GM19438 (cell line): ENCODE data around the gene TBCC.
A peak's percentile ranks its signal among the peaks of the same experiment; 100 is the strongest.

Experiments used
- ATAC-seq: cut with Tn5 transposase; IDR thresholded peaks from one replicate; pipeline ENCODE4 v1.9.1; 2021; ENCODE audit warnings: low read depth; ENCODE audit not compliant: unreplicated experiment

Gene TBCC

GRCh38 chr6:42774201-42774600 lies 28.3 kb upstream of the TBCC start:
- ATAC-seq: no peak

GRCh38 chr6:42771741-42772100 lies 25.8 kb upstream of the TBCC start:
- no peak for ATAC-seq

DNA sequence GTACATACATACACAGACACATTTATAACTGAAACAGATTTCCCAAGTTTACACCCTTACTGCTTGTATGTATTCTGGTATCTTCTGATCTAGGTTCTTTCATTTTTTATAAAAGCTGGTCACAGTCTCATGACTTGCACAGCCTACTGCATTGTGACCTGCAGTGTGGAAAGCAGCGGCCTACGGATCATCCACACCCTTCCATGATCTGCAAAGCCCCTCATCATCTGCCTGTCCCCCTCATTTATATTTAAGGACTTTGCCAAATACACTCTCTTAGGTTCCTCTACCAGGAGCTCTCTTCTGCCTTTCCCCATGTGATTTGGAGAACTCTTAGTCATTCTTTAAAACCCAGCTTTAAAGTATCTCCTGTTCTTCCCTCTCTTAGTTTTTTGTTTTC lies 23.9 kb upstream of the TBCC start:
- no peak for ATAC-seq

GRCh38 chr6:42769051-42769450 lies 23.1 kb upstream of the TBCC start:
- no peak for ATAC-seq

- ATAC-seq: no peak
Measured at GRCh38 chr6:42766163-42766670, 20.3 kb upstream of the TBCC start.

GRCh38 chr6:42764911-42765648 lies 19.2 kb upstream of the TBCC start:
- ATAC-seq: no peak

- ATAC-seq: no peak
Measured at GRCh38 chr6:42762950-42763349, 17.0 kb upstream of the TBCC start.

DNA sequence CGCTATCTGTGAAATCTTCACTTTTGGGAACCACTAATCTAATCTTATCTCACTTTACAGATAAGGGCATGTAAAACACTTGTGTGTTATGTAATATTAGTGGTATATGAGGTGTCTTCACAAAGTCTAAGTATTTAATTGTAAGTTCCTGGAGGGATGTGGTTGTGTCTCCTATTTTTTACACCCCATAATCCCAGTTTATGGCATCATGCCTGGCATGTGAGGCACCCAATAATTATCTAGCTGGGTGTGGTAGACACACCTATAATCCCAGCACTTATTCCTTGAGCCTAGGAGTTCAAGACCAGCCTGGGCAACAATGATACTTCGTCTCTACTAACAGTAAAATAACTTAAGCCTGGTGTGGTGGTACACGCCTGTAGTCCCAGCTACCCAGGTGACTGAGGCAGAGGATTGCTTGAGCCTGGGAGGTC lies 16.5 kb upstream of the TBCC start:
- no peak for ATAC-seq

DNA sequence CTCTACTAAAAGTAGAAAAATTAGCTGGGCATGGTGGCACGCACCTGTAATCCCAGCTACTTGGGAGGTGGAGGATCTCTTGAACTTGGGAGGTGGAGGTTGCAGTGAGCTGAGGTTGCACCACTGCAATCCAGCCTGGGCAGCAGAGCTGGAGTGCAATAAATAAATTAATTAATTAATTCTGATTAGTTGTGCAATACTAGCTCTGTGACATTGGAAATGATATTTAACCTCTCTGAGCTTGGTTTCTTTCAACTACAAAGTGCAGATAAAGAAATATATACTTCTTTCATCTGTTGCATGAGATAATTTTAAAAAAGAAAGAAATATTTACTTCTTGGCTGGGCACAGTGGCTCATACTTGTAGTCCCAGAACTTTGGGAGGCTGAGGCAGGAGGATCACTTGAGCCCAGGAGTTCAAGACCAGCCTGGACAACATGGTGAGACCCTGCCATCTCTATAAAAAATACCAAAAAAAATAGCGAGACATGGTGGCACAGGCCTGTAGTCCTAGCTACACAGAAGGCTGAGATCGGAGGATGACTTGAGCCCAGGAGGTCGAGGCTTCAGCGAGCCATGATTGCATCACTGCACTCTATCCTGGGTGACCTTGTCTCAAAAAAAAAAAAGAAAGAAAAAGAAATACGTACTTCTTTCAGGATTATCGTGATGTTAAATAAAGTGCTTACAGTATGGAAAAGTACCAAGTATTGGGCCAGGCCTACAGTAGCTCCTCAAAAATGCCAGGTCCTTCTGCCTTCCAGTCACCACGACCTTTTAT lies 15.6 kb upstream of the TBCC start:
- no peak for ATAC-seq

GRCh38 chr6:42758756-42759430 lies 13.0 kb upstream of the TBCC start:
- ATAC-seq: no peak

- no peak for ATAC-seq
Measured at GRCh38 chr6:42756722-42757121, 10.8 kb upstream of the TBCC start.

- no peak for ATAC-seq
Measured at GRCh38 chr6:42754759-42755158, 8.9 kb upstream of the TBCC start.

GRCh38 chr6:42751055-42751454 lies 5.2 kb upstream of the TBCC start:
- no peak for ATAC-seq

- ATAC-seq: no peak
Measured at GRCh38 chr6:42748203-42748898, 2.4 kb upstream of the TBCC start.

DNA sequence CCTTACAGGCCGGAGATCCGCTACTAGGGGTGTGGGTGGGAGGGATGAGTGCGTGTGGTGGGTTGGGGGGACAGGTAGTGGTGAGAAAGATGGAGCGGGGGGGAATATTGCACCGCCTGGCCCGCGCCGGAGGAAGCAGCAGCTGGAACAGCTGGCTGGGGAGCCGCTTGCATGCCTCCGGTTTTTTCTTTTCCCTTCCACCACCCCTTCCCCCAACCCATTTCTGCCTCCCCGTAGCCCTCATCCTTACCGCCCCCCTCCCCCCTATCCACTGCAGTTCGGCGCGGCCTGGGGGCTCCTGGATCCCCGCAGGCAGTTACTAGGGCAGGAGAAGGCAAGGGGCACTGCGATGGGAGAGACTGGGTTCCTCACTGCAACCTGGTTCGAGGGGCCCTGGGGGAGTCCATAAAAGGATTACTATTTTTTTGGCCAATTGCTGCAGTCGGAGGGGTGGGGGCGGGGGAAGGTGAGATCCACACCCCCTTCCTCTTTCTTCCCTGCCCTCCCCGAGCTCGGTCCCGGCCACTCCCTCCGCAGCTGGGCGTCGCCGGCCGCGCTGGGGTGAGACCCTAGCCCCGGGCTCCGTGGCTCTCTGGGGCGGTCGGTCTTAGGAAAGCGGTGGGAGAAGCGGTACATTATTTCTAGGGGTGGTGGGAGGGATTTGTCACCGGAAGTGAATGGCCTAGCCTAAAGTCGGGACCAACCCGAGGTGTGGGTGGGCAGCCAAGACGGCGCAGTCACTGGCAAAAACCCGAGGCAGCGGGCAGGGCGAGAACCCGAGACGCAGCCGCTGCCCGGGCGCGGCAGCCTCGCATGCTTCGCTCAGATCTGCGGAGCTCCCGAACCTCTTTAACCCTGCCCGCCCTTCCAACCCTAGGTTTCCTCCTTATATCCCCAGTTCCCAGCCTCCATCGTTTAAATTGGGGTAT lies 824 bp upstream of the TBCC start:
- peak; percentile 48 for ATAC-seq

GRCh38 chr6:42745083-42745639 lies 742 bp downstream of the TBCC start:
- ATAC-seq: no peak

DNA sequence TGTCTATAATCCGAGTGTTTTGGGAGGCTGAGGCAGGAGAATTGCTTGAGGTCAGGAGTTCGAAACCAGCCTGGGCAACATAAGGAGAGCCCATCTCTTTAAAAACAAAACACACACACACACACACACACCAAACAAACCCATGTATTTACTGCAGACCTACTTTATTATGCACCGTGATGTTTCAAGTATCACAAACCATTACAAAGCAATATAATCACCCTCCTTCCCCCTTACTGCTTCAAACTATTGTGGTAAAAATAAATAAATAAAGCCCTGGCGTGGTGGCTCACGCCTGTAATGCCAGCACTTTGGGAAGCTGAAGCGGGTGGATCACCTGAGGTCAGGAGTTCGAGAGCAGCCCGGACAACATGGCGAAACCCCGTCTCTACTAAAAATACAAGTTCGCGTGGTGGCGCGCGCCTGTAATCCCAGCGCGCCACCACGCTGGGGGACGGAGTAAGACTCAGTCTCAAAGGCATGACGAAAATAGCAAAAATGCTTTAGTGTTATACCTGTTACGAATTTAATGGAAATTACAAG lies 1.5 kb downstream of the TBCC start:
- ATAC-seq: no peak

GRCh38 chr6:42742116-42742894 lies 3.6 kb downstream of the TBCC start:
- no peak for ATAC-seq
